NCI-H446 treated with DMSO at 0.1 percent for 48 hours (cell line): ENCODE data around the gene CDH4.
"Not testable (repeated sequence)": the region's sequence is repeated elsewhere in the genome, so short reads cannot be mapped to it uniquely, and the experiment has no call there.

Experiments used
- DNase-seq: peaks from one replicate; lab custom pipeline; 2025; lab: John Stamatoyannopoulos, UW

CDH4 gene

GRCh38 chr20:61459705-61460104 is 207.6 kb downstream of the CDH4 start:
- DNase-seq, result no peak

- no peak for DNase-seq
Measured at GRCh38 chr20:61460261-61461052, 208.4 kb downstream of the CDH4 start.

GRCh38 chr20:61461461-61461860 is 209.4 kb downstream of the CDH4 start:
- DNase-seq, result no peak

DNA sequence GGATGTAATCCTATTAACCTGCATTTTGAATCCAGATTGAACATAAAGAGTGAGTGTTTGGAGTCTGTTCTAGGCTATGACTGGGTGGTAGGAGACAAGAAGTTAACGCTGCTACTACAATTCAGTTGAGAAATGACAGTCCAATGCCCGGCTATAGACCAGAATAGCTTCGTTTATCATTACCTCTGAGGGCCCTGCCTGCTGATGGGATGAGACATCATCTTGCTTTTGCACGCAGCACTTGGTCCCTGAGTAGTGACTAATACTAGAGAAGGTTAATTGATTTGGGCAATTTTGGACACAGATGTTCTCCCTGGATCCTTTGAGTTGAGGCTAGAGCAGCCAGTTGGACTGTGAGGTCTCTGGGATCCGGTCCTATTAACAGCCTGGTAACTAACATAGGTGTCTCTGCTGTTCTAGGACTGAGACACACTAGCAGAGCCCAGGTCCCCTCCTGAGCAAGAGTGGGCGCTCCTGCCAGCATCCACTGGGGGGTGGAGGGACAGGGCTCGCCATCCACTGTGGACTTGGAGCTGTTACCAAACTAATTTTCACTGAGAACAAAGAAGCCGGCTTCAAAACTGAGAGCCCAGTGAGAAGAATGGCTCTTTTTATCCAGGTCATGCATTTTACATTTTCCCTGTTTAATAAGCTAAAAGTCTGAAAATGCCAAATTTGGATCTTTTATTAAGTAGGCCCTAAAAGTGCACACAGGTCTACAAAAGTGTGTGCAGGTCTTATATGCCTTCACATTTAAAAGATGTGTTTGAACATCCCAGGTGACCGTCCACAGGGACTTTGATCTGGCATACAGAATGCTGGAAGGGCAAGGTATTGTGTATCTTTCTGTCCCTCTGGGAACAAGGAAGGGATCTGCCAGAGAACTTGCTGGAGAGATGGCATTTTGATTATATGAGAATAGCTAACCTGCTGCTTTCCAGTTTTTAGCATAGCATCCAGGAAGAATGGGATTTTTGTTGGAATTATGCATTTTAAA is 212.5 kb downstream of the CDH4 start:
- no peak for DNase-seq

GRCh38 chr20:61475729-61476128 is 223.7 kb downstream of the CDH4 start:
- no peak for DNase-seq

DNA sequence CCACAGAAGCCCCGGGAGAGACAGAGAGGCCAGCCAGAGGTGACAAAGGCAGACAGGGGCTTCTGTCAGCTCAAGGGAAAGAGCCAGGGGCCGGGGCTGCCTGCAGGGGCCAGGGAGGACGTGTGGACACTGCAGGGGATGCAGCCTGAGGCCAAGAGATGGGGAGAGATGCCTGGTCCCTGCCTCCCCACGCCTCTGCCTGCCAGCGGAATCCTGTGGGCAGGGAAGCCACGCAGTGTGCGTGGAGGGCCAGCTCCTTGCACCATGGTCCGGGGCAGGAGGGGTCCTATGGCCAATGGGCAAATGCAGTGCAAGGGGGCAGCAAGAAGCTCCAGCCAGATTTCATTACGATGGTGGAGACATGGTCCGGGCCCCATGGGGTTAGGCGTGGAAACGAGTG is 224.9 kb downstream of the CDH4 start:
- DNase-seq, result no peak

DNA sequence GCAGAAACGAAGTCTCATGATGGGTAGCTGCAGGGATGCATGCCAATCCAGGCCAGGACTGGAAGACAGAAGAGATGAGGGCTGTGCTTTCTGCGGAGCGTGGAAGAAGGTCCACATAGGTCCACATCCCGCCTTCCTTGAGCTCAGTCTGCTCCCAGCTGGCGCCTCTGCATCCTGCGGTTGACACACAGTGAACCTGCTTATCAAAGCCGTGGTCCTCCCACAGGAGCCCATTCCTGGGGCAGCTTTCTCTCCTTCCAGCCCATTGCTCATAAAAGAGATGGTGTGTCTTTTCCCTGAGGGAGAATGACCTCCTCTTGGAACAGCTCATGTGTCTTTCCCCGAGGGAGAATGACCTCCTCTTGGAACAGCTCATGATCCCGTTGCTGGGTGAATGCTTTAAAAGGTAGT is 225.4 kb downstream of the CDH4 start:
- no peak for DNase-seq

- no peak for DNase-seq
Measured at GRCh38 chr20:61478094-61478493, 226.0 kb downstream of the CDH4 start.

- no peak for DNase-seq
Measured at GRCh38 chr20:61478611-61479305, 226.7 kb downstream of the CDH4 start.

DNA sequence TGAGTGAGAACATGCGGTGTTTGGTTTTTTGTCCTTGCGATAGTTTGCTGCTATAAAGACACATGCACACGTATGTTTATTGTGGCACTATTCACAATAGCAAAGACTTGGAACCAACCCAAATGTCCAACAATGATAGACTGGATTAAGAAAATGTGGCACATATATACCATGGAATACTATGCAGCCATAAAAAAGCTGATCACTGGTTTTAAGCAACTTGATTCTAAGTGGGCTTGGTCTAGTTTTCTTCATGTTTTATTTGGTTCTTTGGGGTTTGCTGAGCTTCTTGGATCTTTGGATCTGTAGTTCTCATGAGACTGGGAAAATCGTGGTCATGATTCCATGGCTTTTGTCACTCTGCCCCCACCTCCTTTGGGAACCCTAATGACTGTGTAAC is 227.4 kb downstream of the CDH4 start:
- not testable (repeated sequence) for DNase-seq

GRCh38 chr20:61480158-61480825 is 228.2 kb downstream of the CDH4 start:
- DNase-seq, result no peak

DNA sequence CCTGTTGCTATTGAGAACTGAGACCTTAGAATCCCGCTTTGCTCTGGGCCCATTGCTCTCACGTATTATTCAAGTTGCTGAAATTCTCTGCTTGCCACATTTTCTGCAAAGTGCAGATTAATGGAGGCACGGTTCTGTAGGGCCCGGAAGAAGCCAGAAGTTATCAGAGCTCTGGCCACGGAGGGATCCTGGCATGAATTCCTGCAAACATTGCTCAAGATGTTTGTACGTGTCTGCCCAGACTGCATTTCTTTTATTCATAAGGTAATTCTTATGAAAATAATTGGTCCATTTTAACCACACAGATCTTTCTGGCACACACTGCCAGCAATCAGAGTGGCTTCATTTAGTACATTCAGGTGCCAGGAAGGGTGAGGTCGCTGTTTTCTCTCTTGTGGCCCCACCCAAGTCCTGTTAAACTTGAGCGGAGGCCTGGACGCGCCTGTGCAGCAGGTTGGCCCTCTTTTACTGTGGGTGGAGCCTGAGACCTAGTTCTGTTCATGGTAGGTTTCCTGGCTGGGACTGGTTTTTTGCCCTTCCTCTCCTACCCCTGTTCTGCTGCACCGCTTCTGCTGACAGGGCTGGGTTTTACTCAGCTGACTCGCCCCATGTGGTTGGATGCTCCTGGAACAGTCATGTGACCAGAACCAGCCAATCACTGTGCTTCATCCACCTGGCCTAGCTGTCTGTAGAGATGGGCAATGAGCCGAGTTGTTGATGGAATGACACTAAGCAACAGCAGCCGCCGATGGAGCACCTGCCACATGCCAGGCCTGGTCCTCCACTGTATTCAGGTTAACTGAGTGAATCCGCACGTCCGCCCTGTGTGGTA is 230.2 kb downstream of the CDH4 start:
- DNase-seq, result no peak

- DNase-seq, result no peak
Measured at GRCh38 chr20:61482901-61483300, 230.8 kb downstream of the CDH4 start.

GRCh38 chr20:61483336-61484067 is 231.4 kb downstream of the CDH4 start:
- no peak for DNase-seq

DNA sequence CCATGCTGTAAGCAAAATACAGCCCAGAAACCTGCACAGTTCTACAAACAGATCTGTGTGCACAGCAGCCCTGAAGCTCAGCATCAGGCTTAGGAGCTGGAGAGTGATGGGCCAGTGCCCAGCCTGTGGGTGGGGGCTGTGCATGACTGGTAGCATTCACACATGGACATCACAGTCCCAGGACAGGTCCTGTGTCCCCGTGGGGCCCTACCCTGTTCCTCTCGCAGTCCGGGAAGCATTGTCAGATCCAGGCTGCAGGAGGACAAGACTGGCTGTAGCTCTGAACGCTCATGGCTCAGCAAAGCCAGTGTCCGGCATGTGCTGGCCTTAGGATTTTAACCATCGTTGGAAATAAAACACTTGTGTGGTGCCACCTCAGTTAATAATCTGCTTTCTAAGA is 234.1 kb downstream of the CDH4 start:
- no peak for DNase-seq

GRCh38 chr20:61487346-61487996 is 235.4 kb downstream of the CDH4 start:
- no peak for DNase-seq

DNA sequence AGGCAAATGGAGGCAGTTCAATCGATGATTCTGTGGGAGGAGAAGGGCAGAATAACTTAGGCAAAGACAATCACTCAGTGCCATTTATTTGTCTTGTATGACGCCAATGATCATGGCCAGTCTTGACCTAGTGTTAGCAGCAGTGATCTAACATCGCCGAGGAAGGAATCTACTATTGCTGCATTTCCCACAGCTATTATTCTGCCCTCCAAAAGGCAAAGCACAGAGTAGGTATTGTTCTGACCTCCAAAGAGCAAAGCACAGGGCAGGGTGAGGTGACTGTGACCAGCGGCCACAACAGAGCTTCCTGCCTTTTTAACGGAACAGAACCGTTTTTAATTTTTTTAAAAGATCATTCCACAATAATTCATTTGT is 235.9 kb downstream of the CDH4 start:
- no peak for DNase-seq

DNA sequence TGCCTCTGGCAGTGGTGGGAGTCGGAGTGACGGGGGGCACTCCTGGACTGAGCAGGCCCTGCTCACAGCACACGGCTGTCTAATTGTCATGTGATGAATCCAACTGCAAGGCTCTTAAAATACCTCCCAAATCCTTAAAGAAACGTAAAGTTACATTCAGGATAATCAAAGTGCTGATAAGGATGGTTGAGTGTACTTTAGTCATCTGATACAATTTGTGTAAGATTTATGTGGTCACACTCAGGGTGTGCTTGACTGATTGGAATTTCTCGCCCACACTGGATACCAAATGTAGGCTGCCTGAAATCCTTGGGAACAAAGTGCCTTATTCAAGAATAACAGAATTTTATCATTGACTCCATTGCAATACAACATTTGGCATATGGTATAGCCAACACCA is 238.7 kb downstream of the CDH4 start:
- DNase-seq, result no peak

GRCh38 chr20:61492065-61492464 is 240.0 kb downstream of the CDH4 start:
- DNase-seq, result no peak
